HG02759 (cell line): ENCODE measurements around the gene MAN2A1.
"Not testable (repeated sequence)": the region's sequence is repeated elsewhere in the genome, so short reads cannot be mapped to it uniquely, and the experiment has no call there.

Experiments
- ATAC-seq: cut with Tn5 transposase; IDR thresholded peaks from one replicate; pipeline ENCODE4 v1.9.1; 2021; ENCODE audit warnings: mild to moderate bottlenecking, moderate library complexity; ENCODE audit not compliant: unreplicated experiment

Gene MAN2A1

DNA sequence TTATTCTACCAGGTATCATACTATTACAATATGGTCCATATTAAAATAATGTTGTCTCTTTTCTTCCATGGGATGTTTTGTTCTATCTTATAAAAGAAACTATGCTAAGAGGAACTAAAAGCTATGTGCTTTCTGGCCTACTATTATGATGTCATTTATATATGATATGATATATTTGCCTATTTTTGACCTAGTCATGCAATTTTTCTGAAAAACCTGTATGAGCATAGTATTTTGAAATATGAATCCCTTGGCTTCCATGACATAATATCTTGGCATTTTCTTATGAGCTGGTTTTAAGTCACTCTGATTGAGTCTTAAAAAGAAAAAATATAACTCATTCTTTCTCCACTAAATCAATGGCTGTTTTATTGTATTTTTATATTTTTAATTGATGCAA is 60.7 kb downstream of the MAN2A1 start:
- no peak for ATAC-seq

DNA sequence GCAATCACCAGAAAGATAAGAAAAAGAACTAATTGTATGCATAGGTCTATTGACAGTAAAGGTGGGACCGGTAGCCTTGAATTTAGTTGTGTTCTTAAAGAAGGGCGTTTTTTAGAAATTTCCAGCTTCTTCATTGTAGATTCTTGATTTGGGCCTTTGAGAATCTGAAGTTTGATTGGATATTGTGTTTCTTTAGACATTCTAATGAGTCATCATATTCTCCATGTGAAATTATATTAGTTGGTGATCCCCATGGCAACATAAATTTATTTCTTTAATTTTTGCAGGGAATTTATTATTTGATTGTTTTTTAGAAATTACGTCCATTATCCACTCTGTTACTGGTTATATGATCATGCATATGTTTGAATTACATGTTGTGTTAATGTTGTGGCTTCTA is 63.6 kb downstream of the MAN2A1 start:
- no peak for ATAC-seq

DNA sequence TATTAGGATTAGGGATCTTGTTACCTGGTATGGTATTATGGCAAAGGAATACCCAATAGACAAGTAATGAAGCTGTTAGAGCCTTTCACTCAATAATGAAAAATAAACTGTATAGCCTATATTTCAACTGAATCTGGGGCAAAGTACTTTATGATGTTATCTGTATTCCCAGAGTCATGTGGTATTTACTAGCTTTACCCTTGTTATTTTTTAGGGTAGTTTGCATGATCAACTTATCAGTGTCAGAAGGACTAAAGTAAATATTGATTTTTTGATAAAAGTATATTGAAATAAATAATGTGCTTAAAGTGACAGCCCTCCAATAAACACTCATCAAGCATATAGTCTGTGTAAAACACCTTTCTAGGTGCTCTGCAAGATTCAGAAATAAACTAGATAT is 64.6 kb downstream of the MAN2A1 start:
- no peak for ATAC-seq

DNA sequence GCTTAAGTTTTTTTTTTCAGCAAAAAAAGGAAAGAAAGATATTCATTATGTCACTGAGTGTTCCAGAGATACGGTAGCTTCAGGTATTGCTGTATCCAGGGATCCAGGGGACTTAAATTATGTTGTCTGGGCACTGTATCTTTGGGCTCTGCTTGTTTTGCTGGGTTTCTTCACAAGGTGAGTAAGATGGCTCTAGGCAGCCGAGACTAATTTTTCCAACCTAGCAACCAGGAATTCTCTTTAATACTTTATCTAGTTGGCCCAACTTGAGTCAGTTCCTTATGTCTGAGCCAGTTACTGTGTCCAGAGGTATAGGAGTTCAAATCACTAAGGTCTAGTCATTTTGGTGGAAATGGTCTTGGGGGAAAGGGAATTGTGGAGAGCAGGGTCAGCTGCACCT is 66.0 kb downstream of the MAN2A1 start:
- no peak for ATAC-seq

DNA sequence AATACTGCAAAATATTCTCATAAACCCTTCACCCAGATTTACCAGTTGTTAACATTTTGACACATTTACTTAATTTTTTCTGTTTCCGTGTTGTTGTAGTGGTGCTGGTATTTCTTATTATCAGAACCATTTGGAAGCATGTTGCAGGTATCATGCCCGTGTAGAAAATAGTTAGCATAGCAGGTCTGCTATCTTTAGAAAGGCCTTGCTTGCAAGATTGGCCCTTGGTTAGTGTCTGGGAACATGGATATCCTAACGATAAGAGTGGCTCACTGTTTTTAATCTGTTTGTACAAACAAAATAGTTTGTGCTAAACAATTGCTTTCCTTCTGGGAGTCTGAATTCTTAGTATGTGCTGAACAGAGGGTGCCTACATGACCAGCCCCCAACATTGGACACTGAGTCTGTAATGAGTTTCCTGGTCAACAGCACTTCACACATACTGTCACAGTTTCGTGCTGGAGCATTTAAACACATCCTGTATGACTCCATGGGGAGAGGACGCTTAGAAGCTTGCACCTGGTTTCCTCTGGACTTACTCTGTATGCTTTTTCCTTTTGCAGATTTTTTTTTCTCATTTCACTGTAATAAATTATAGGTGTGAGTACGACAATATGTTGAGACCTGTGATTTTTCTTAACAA is 66.9 kb downstream of the MAN2A1 start:
- ATAC-seq: no peak

DNA sequence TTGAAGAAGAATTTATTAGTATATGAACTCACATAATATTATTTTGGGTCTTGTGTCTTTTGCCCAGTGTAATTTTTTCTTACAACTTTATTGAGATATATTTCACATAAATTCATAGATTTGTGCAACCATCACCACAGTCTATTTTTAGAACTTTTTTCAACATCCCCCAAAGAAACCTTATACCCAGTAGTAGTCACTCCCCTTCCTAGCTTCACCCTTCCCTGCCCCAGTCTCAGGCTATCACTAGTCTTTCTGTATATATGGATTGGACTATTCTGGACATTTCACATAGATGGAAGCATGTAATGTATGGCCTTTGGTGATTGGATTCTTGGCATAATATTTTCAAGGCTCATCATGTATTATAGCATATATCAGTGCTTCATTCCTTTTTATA is 67.8 kb downstream of the MAN2A1 start:
- ATAC-seq: no peak

DNA sequence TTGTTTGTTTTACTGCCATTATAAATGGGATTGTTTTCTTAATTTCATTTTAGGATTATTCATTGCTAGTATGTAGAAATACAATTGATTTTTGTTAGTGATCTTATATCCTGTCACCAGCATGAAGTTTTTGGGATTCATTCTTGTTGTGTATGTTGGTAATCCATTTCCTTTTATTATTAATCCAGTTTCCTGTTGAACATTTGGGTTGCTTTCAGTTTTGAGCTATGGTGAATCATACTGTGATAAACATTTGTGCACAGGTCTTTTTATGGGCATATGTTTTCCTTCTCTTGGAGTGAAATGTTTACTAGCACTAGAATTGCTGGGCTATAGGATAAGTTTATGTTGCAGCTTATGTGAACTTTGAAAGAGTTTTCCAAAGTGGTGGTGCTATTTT is 69.6 kb downstream of the MAN2A1 start:
- ATAC-seq: no peak

DNA sequence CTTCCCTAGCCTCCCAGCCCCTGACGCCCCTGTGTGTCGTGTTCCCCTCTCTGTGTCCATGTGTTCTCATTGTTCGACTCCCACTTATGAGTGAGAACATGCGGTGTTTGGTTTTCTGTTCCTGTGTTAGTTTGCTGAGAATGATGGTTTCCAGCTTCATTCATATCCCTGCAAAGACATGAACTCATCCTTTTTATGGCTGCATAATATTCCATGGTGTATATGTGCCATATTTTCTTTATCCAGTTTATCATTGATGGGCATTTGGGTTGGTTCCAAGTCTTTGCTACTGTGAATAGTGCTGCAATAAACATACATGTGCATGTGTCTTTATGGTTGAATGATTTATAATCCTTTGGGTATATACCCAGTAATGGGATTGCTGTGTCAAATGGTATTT is 70.4 kb downstream of the MAN2A1 start:
- not testable (repeated sequence) for ATAC-seq

DNA sequence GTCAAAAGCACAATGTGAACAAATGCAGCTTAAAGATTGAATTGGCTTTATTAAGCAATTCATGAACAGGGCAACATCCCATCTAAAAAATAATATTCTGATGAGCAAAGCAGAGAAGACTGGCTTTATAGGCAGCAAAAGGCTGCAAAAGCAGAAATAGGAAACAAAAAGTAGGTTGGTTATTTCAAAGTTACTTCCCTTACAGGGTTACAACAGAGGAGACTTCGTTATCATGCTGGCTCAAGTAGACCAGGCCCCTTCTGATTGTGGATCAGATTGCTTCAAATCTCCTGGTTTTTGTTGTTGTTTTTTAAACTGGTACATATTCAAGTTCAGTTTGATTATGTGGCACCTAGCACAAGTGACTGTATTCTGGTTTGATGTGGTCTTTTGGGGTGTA is 73.1 kb downstream of the MAN2A1 start:
- ATAC-seq: no peak

DNA sequence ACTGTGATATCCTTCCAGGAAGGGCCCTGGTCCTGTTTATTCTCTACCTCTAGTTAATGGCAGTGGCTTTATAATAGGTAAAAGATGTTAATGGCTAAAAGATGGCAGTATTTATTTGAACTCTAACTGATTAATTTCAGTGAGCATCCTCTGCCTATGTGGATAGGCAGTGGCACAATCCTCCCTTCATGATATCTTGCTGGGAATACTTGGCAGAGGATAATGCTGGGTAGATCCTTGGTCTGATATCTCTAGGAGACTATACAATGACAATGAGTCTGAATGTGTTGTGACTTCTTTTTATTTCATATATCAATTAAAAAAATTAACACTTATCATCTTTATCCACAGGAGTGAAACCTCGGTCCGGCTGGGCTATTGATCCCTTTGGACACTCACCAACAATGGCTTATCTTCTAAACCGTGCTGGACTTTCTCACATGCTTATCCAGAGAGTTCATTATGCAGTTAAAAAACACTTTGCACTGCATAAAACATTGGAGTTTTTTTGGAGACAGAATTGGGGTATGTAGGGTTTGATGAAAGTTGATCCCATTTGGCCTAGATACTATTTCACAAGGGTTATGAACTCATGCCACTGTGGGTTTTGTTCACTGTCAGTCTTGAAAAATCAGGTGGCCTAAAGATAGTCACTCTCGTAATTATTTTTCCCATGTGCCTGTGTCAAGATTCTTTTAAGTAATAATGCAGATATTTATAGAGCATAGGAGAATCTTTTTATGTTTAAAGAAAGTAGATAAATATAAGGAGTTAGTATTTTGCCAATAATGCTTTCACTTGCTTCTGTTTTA is 77.7 kb downstream of the MAN2A1 start:
- ATAC-seq: no peak

DNA sequence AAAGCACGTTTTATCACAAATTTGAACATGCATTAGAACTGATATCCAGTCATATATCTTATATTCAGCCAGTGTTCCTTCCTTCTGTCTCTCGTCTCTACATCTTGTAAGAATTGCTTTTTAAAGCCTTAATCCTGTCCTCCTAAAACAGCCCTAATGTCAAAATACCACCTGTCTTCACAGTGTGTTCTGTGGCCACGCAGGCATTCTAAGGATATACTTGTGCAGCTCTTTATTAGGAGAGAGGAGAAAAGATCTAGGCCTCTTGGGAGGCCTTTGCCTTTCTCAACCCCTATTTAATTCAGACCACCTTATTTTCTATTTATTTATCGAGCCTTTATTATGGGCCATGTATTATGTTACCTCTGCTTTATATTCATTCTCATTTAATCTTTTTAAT is 78.3 kb downstream of the MAN2A1 start:
- ATAC-seq: no peak

DNA sequence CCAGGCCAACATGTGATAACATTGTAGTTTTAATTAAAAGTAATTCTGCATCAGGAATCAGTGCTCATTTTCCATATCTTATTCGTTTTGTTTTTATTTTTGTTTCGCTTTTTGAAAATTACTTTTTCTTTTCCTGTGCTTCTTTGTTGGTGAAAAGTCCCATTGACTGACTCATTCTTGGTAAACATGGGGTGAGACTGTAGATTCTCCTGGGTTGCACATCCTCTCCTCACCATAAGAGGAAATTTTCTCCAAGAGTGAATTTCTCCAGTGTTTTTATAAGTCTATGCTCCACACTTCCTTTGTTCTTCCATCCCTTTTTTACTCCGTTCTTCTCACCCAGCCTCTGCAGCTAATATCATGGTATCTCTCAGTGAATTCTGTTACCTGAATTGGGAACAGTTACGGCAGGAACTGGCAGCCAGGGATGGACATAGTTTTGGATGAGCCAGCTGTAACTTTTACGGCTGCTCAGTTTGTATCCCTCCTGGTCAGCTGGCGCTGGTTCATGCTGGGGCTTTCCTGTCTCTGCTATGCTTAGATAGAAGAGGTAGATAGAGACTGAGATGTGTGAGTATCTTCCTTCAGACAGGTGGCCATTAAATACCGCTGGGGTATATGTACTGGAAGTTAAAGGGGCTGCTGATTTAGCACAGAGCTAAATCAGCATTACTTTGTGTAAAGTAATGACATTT is 80.0 kb downstream of the MAN2A1 start:
- no peak for ATAC-seq

DNA sequence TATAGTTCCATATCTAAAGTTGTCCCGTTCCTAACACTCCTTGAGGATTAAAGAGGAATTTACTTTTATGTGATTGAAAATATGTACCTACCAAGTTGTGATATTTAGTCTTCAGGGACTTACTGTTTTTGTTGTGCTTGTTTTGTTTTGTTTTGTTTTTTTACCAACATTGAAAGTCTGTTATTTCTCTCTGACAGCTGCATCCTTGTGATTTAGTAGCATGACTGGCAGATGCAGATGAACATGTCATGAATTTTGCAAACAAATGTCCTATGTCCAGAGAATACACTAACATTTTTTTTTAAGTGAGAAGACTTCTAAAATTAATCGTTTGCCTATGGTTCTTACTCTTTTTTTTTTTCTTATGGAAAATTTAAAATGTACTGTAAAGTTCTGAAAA is 85.4 kb downstream of the MAN2A1 start:
- no peak for ATAC-seq

DNA sequence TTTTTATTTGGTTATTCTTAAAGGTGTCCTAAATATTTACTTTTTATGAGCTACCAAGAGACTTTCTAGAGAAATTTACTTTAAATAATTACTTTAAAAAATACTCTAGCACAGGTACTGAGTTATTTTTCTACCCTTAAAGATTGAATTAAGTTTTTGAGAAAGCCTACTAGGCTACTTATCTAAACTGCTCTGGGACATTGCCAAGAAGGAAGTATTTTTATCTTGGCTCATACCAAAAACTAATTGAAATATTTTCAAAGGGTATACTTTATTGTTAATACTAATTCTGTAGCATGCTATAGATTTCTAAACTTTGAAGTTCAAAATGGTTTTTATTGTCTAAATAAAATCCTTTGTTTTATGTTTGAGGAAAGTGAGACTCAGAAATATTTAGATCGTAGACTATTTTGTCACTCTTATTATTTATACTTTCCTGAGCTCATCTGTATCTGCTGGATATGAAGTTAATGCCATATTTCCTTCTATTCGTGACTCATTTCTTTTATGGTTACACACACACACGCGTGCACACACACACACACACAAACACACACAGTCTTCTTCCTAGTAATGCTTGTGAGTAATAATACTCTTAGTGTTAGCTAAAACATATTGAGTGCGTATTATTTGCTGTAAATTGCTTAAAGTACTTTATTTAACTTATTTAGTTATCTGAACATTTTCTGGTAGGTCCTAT is 89.5 kb downstream of the MAN2A1 start:
- ATAC-seq: no peak

DNA sequence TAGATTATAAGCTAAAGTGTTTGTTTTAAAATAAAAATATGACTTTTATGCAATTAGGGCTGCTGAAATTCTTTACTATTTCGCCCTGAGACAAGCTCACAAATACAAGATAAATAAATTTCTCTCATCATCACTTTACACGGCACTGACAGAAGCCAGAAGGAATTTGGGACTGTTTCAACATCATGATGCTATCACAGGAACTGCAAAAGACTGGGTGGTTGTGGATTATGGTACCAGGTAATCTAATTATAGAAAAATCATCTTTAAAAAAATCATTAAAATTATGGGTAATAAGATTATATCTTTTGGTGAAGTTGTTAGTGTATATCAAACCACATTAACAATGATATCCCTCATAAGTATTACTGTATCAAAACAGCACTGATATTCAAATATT is 95.0 kb downstream of the MAN2A1 start:
- ATAC-seq: no peak

DNA sequence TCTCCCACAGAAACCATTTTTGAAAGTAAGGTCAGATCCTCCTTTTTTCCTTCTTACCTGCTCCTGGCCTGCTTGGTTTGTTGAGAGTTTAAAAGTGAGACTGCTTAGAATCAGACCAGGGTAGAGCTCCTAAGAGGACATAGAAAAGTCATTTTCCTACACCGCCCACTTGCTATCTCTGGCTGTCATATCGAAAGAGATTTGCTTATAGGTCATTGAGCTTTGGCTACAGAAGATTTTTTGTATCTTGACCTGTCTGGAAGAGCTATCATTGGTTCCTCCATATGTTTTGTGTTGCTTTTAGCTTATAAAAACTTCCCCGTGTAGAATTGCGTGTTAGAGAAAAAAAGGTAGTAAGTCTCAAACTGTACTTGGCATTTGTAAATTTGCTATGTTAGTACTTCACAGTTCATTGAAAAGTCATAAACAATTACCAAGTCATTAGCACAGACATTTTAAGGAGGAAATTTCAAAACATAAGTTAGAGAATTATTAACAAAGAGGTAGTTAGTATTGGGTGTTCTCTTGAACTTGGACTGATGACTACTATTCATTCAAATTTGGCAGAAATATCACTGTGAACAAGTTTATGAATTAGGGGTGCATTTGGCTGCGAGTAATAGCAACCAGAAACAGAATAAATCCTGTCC is 96.6 kb downstream of the MAN2A1 start:
- peak; percentile 65 for ATAC-seq

DNA sequence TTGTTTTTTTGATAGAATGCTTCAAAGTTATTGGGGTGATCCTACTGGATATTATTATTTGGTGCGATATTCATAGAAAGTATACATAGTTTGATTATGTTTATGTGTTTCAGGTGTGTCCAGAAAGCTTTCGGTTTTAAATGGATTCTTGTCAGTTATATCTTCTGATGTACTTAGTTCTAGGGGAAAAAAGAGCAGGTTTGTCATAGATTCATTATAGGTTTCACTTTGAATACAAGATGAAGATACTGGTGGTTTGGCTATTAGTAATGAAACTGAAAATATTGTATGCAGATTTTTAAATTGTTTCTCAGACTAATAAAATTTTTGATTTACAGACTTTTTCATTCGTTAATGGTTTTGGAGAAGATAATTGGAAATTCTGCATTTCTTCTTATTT is 98.9 kb downstream of the MAN2A1 start:
- ATAC-seq: peak; percentile 87

DNA sequence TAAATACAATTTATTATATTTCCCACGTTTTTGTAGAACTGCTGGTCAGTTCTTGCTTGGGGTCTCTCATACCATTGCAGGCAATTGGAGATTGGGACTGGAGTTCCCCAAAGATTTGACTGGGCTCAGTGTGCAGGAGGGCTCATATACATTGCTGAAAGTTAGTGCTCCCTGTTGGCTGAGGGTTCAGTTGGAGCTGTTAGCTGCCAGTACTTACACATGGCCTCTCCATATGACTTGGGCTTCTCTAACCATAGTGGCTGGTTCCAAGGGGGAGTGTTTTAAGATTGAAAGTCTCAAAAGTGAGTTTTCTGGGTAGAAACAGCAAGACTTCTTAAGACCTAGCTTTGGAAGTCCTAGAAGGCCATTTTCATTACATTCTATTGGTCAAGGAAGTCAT is 102.9 kb downstream of the MAN2A1 start:
- ATAC-seq: no peak

DNA sequence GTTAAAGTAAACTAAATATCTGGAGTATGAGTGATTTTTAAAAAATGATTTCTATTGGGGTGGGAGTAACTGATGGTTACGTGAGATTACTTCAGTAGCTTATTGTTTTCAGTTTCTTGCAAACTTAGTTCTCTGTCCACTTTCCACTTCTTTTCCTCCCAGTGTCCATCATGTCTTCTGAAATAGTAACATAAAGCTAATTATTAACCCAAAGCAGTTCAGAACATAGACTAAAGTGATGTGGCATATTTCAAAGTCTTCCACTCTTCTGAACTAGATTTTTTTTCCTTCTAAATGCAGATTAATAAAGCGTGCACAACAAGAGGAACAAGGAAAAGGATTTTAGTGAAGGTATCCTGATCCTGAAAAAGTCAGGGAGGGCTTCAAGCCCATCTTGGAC is 114.1 kb downstream of the MAN2A1 start:
- no peak for ATAC-seq

DNA sequence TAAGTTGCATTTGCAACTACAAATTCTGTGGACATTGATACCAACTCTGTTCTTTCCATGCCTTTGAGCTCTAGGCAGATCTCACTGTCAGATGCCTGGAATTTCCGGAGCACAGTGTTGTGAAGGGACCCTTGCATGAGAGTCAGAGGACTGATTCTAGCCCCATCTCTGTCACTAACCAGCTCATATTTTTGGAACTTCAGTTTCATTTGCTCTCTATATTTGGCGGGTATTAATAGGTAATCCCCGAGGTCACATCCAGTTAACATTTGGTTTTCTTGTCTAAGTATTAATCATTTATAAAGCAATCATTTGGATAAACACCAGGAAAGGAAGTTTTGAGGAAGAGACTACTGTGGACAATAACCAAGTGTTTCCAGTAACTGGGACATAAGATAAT is 115.7 kb downstream of the MAN2A1 start:
- peak; percentile 63 for ATAC-seq

DNA sequence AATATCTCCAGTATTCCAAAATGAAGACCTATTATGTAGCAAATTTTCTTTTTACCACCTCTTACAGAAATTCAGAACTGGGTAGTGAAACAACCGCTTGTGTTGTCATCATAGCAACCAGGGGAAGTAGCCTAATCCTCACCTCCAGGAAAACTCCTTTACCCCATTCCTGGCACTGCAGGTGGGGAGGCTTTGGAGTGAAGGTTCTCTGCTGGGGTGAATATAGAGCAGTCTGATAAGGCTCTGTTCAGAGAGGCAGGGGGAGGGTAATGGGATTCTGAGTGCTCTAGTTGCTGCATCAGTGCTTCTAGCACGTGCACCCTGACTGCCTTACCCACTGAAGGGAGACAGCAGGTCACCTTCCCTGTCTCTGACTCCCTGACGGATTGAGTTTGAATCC is 116.2 kb downstream of the MAN2A1 start:
- peak; percentile 56 for ATAC-seq
